Measurements from ENCODE around the gene HDGF.
A peak's percentile ranks its signal among the peaks of the same experiment; 100 is the strongest.

The HDGF gene

DNA sequence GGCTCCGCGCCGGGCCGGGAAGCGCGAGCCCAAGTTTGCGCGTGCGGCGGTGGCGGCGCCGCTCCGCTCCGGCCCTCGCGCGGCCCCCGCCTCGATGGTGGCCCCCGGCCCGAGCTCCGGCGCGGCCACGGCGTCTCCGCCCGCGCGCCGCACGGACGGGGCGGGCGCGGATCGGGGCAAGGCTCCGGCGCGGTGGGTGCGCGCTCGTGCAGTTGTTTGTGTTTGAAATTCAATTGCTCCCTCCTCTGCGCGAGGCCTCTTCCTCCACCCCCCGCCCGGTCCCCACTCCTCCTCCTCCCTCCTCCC is at the start of gene HDGF:
Gene HDGF, minus strand, starts transcription at position 225 of the 306 bp plus-strand sequence. CDS start 246 bp downstream, outside the sequence.
- DNase-seq (ENCODE audit: low spot score) = no peak

DNA sequence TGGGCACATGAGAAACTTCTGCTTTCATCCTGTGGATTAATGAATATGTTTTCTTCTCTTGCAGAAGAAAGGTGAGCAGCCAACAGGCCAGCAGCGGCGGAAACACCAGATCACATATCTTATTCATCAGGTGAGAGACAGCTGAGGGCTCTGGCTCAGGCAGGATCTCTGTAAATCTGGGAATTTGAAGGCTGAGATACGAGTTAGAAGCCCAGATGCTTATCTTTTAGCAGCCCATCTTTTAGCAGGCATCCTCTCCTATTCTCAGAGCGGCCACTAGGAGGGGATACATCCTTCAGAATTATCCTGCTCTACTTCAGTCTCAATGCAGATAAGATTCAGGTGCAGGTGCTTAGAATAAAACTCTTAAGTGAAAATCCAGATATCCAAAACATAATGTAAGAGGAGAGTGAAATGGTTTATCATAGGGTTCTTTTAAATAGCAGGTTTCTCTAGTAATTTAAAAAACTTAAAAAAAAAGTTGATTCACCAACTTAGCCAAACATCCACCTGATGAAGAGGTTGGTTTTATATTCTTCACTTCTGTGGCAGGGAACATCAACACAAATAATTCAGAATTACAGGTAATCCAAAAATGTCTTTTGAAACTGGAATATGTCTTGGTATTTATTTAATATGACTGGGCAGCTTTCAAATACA is 45.9 kb upstream of the HDGF start:
- DNase-seq (ENCODE audit: low spot score) = peak; percentile 79

DNA sequence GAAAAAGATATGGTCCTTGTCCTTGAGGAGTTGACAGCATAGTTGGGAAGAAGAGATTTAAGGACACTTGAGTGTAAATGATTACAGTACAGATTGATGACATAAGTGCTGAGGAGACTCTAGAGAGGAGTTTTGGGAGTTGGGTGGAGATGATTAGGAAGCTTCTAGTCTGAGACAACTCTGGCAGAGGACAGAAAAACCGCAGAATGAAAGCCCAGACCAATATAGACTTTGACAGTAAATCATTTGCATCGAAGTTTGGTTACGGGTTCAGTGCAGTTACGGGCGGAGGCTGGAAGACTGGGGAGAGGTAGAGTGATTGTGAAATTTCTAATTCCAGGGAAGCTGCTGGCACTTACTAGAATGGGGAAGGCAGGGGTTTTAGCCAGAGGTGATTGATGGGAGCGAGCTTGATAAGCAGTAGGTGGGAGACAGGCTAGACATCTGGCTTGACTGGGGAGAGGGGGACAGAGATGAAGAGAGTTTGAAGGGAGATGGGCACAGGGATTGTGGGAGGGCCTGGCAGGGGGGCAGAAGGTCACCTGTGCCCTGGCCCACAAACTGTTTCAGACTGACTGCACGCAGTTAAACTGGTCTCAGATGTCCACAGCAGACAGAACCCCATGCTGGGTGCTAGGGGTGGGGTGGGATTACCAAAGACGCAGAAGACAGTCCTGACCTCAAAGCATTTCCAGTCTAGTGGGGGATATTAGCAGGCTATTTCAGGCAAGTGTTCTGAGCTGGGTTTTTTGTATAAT is 45.0 kb upstream of the HDGF start:
- no peak for DNase-seq (ENCODE audit: low spot score)

DNA sequence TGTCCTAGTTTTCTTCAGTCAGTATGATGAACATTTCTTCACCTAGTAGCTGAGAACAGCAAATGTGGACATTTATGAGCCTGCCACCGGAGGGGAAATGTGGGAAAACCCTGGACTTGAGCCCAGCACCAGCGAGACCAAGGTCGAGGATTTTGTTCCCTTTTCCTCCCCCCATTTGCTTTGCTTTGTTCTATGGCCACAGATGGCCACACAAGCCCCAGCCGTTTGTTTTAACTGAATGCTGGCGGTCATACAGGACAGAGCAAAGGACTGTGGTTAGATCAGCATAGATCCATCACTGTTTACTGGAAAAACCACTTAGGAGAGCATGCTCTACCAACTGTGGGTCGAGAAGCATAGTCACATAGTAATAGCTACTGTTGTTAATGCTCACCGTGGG is 44.3 kb upstream of the HDGF start:
- DNase-seq (ENCODE audit: low spot score) = no peak

DNA sequence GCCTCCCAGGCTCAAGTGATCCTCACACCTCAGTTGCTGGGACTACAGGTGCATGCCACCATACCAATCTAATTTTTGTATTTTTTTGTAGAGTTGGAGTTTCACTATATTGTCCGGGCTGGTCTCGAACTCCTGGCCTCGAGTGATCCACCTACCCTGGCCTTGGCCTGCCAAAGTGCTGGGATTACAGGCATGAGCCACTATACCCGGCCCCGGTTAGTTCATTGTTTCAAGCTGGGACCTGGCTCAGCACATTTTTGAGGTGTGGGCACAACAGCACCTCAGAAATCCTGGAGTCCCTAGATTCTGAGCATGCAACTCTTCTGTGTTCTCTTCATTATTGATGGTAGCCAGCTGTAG is 43.9 kb upstream of the HDGF start:
- no peak for DNase-seq (ENCODE audit: low spot score)

DNA sequence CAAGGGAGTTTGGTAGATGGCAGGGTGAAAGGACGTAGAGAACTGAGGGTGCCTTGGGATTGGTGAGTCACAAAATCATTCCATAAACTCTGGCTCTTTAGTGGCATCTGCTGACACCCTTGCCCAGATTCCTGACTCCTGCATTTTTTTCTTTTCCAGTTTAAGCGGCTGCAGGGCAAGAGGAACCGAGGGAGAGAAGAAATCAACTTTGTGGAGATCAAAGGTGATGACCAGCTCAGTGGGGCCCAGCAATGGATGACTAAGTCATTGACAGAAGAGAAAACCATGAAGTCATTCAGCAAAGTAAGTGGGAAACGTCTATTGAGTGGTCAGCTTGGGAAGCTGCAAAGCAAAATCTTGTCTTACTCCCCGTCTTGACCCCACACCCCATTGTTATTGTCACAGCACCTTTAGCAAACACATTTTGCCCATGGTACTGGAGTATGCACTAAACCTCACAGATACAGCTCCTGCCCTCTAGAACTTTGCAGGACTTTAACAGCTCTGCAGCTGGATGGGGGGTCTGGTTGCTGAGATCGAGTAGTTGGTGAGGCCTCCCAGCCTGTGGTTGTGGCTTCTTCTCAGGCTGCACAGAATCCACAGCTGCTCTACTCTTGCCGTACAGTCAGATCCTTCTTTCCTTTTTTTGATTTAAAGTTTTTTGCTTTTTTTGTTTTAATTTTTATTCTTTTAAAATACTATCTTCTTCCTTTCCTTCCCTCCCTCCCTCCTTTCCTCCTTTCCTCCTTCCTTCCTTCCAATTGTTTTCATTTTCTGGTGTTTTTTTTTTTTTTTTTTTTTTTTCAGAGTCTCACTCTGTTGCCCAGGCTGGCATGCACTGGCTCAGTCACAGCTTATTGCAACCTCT is 43.3 kb upstream of the HDGF start:
- no peak for DNase-seq (ENCODE audit: low spot score)

DNA sequence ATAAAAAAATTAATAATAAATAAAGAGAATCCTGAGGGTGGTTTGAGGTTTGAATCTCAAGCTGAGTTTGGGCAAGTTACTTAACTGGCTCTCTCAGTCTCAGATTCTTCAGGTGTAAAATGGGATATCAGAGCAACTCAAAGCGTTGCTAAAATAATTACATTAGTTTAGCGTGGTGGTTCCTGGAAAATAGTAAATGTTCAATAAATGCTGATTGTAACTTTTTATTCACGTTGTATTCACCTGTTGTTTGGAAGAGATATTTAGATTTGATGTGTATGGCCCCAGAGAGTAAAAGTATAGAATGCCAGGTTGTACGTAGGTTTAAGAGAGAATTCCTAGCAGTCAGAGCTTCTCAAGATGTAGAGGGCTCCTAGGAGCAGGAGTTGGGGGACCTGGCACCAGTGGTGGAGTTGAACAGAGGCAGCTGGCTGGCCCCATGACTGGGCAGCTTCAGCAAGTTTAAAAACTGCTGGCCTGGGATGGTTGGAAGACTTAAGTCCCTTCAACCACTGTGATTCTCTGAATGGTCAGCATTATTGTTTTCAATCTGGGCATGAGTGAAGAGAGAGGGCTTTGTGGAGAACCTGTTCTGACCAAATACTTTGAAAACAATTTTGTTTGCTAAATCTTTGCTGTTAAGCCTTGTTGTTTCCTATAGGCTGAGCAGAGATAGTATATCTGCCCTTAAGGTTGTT is 38.3 kb upstream of the HDGF start:
- no peak for DNase-seq (ENCODE audit: low spot score)

DNA sequence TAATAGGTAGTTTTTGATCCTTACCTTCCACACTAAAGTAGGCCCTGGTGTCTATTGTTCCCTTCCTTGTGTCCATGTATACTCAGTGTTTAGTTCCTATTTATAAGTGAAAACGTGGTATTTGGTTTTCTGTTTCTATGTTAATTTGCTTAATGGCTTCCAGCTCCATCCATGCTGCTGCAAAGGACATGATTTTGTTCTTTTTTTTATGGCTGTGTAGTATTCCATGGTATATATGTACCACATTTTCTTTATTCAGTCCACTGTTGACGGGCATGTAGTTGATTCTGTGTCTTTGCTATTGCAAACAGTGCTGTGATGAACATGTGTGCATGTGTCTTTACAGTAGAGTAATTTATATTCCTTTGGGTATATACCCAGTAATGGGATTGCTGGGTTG is 36.7 kb upstream of the HDGF start:
- no peak for DNase-seq (ENCODE audit: low spot score)

DNA sequence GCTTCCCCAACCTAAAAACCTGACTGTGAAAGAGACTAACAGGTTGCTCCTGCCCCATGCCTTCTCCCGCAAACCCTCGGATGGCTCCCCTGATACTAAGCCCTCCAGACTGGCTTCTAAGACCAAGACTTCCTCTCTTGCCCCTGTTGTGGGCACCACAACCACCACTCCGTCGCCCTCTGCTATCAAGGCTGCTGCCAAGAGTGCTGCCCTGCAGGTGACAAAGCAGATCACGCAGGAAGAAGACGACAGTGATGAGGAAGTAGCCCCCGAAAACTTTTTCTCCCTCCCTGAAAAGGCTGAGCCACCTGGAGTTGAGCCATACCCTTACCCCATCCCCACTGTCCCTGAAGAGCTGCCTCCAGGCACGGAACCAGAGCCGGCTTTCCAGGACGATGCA is 35.2 kb upstream of the HDGF start:
- no peak for DNase-seq (ENCODE audit: low spot score)

DNA sequence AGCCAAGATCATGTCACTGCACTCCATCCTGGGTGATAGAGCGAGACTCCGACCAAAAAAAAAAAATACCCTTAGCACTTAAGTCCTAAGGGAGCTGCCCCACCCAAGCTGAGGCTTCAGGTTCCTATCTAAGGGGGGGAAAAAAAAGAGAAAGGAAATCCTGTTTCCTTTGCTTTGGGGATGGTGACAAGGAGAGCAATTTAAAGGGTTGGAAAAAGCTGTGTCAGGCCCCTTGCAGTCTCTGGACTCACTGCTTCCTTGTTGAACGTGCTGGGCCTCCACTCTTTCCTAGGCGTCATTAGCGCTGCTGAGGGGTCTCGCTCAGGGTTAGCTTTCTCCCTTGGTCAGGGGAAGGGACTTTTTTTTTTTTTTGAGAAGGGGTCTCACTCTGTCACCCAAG is 34.0 kb upstream of the HDGF start:
- DNase-seq (ENCODE audit: low spot score) = no peak

DNA sequence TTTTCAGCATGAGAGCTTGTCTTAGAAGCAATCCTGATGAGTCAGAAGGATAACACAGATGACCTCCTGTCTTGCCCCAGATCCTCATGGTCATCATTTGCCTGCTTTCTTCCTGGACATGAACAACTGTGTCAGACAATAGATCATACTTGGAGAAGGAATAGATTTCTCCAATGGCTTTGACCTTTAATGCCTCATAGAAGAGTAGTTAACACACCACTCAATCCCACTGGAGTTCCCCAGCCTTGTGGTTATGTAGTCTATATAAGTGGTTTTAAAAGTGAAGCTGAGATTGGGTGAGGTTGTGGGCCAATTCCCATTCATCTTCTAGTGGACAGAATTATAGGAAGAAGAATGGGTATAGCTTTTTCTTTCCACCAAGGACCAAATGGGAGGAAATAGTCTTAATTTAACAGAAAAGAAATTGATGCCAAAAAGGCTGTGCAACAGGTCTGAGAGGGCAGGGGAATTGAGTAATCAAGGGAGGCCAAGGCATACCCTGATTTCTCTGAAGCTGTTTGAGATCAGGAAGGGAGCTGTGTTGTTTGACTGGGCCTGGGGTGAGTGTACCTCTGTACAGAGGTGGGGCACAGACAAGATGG is 30.2 kb upstream of the HDGF start:
- DNase-seq (ENCODE audit: low spot score) = no peak

DNA sequence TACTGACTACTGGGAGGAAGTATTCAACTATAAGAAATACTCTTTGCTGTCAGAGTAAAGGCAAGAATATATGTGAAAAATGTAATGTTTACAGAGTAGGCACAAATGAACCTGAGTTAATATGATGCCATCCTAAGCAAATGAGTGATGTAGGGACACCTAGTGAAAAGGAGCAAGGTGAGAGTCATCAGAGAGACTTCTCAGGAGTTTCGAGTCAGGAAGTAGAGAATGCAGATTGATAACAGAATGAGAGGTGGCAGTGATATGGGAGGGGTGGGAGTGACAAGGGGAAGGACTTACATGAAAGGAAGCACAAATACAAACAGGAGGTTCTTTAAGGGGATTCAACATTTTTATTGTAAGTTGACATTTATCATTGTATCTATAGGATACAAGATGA is 26.1 kb upstream of the HDGF start:
- DNase-seq (ENCODE audit: low spot score) = no peak

DNA sequence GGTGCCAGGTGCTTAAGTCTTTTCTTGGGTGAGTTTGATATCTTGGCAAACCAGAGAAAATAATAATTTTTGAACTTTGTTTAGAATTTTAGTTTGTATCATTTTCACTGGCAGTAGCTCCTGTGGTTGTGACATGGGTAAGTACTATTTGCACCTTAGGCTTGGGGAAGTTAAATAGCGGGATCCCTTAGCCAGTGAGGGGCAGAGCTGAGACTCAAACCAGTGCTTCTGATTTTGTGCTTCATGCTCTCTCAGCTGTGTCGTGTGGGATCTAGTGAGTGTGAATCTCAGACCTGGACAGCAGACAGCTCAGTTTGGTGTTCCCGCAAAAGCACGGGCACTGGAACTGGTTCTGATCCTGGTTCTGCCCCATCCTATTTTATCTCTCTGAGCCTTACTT is 25.5 kb upstream of the HDGF start:
- no peak for DNase-seq (ENCODE audit: low spot score)

DNA sequence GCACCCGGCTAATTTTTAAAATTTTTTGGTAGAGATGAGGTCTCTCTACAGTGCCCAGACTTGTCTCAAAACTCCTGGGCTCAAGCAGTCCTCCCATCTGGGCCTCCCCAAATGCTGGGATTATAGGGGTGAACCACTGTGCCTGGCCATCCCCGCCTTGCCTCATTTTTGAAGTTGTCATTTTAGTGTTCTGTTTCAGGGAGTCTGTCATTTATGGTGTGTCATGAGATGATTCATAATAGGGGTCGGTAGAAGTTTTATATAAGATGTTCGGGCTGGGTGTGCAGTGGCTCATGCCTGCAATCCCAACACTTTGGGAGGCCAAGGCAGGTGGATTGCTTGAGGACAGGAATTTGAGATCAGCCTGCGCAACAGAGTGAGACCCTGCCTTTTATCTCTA is 24.3 kb upstream of the HDGF start:
- no peak for DNase-seq (ENCODE audit: low spot score)

DNA sequence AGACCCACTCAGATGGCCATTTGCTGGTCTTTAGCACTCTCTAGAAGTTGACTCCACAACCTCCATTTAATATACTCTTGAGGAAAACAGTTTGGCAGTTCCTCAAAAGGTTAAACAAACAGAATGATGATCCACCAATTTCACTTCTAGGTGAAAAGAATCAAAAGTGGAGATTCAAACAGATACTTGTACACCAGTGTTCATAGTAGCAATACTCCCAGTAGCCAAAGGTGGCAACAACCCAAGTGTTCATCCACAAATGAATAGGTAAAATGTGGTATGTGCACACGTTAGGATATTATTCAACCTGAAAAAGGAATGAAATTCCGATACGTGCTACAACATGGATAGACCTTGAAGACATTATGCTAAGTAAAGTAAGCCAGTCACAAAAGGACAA is 22.1 kb upstream of the HDGF start:
- no peak for DNase-seq (ENCODE audit: low spot score)

DNA sequence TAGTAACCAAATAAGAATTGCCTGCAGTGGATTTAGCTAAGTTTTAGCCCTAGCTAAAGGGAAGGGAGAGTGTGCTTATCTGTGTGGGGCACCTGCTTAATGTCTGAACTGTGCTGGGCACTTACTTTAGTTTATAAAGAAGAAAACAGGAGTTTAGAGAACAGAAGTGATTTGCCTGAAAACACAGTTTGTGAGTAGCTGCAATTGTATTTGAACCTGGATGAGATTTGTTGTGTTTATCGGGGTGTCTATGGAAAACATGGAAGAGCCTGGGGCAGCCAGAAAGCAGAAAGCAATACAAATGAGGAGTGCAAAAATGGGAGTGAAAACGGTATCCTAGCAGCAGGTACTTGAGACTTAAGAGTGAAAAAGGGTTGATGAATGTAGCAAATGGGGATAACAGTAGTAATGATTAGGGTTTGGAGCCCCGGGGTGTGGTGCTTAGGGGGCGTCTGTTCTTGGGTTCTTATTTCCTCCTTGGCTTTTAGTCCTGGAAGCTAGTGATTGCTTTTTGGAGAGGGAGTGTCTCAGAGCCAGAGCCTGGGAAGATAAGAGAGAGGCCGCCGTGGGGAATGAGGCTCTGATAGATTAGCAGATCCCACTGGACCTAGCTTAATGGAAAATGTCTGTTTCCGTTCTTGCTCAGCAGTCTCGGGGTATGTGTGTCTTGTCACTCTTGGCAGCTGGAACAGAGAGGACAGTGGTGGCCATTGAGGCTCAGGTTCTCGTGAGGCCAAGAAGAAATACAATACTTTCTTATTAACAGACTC is 21.4 kb upstream of the HDGF start:
- DNase-seq (ENCODE audit: low spot score) = no peak

DNA sequence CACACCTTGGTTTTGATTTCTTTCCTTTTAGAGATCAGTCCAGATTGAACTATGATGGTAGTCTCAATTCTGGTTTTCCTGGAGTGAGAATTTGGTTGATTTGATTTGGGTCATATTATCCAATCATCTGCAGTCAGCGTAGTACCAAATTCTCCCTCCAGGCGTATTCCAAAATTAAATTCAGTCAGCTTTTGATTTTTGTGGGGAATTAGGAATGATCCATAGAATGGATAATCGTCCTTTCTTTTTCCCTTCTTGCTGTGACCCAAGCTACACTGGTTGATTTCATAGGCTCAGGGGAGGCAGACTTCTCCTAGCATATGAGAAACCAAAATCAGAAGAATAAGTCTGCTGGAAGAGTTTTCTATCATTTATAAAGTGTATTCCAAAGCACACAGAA is 20.7 kb upstream of the HDGF start:
- DNase-seq (ENCODE audit: low spot score) = no peak

DNA sequence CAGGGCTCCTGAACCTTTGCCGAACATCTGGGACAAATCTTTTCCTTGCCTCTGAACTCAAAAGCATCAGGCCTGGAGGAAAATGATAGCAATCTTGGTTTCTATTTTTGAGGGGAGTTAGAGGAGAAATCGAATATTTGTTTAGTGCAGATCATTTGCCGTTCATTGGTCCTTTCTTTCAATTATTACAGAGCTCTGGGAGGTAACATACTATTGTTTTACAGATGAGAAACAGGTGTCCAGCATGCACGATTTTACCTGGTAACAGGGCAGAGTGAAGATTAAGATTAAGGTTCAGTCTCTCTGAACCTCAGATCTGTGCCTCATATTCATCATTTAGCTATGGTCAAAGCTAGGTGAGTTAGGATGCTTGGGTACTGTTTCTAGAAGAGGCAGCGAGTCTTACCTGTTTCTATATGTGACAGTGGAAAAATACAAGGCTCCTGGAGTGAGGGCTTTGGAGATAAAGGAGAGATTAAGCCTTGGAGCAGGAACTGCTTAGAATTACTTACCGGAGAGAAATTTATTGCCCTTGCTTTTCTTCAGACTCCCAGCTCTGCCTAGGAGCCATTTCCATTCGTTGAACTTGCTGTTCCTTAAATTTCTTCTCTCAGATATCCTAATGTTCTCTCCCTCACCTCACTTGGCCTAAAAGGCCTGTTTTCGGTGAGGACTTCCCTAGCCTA is 17.3 kb upstream of the HDGF start:
- no peak for DNase-seq (ENCODE audit: low spot score)

DNA sequence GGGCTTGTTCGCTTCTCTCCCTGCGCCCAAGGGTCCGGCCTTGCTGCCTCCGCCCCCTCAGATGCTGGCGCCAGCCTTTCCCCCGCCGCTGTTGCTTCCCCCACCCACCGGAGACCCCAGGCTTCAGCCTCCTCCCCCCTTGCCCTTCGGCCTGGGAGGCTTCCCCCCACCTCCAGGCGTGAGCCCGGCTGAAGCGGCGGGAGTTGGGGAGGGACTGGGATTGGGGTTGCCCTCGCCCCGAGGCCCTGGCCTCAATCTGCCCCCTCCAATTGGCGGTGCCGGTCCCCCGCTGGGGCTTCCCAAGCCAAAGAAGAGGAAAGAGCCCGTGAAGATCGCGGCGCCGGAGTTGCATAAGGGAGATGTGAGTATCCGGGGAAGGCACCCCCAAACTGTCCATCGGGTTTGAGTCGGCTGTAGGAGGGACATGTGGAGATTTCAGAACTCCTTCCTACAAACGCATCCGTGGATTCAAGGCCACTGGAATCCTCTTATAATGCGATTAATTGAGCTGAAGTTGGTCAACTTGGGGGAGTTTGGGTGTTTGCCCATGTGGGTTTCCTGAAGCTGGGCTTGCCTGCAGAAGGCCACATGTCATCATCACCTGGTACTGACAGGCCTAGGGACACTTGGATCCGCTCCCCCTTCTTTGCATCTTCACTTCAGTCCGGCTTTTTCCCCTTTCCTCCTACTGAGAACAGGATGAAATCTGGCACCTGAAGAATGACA is 16.6 kb upstream of the HDGF start:
- no peak for DNase-seq (ENCODE audit: low spot score)
